NCI-H187 (cell line): ENCODE measurements around the gene SLFN11.
A peak's percentile ranks its signal among the peaks of the same experiment; 100 is the strongest.
"Not testable (repeated sequence)": the region's sequence is repeated elsewhere in the genome, so short reads cannot be mapped to it uniquely, and the experiment has no call there.

ENCODE experiments used
- DNase-seq, 2 experiments: peaks; one replicate each; lab custom pipeline; 2025; lab: John Stamatoyannopoulos, UW

SLFN11 gene

GRCh38 chr17:35352284-35352683, 21.1 kb downstream of the SLFN11 start:
- no peak for DNase-seq

GRCh38 chr17:35350493-35350892, 22.9 kb downstream of the SLFN11 start:
- DNase-seq = no peak

- no peak for DNase-seq
Measured at GRCh38 chr17:35345926-35346771, 27.3 kb downstream of the SLFN11 start.

- DNase-seq = no peak
Measured at GRCh38 chr17:35345445-35345925, 27.9 kb downstream of the SLFN11 start.

- no peak for DNase-seq
Measured at GRCh38 chr17:35344262-35344661, 29.2 kb downstream of the SLFN11 start.

- DNase-seq = no peak
Measured at GRCh38 chr17:35342276-35342675, 31.1 kb downstream of the SLFN11 start.

GRCh38 chr17:35341411-35341992, 31.9 kb downstream of the SLFN11 start:
- no peak for DNase-seq

- DNase-seq = no peak
Measured at GRCh38 chr17:35338230-35338629, 35.2 kb downstream of the SLFN11 start.

GRCh38 chr17:35337364-35337763, 36.1 kb downstream of the SLFN11 start:
- DNase-seq = no peak

GRCh38 chr17:35333578-35333977, 39.8 kb downstream of the SLFN11 start:
- not testable (repeated sequence) for DNase-seq

GRCh38 chr17:35322749-35323148, 50.7 kb downstream of the SLFN11 start:
- no peak for DNase-seq

GRCh38 chr17:35315971-35316370, 57.5 kb downstream of the SLFN11 start:
- no peak for DNase-seq

GRCh38 chr17:35315283-35315682, 58.1 kb downstream of the SLFN11 start:
- DNase-seq = no peak

GRCh38 chr17:35314415-35315216, 58.8 kb downstream of the SLFN11 start:
- DNase-seq = no peak

GRCh38 chr17:35313875-35314409, 59.5 kb downstream of the SLFN11 start:
- DNase-seq = no peak

- peak in 1 of 2 experiments; percentile 7 for DNase-seq
Measured at GRCh38 chr17:35312790-35313711, 60.4 kb downstream of the SLFN11 start.

GRCh38 chr17:35312346-35312745, 61.1 kb downstream of the SLFN11 start:
- no peak for DNase-seq

GRCh38 chr17:35309345-35309744, 64.1 kb downstream of the SLFN11 start:
- DNase-seq = not testable (repeated sequence)
